Measurements from ENCODE around the gene ZNF530. TPM values are rescaled to one million over a fixed set of nuclear protein-coding genes. Genes with fewer than 3 reads are reported as not detected.

Gene ZNF530
- total RNA-seq, 6 experiments from 2014 or later = 2.3 to 4.5 (median 3.6) TPM

- Mint-ChIP-seq H3K4me3 (no peak overlapping the region), H3K27me3 (ENCODE audit: insufficient read depth) (peaks cover 1% of the 10 kb centered on the region), H3K4me1 (ENCODE audit: low read depth) (peaks cover 3% of the 10 kb centered on the region), H3K9me3 (peaks cover 98% of the 10 kb centered on the region), H3K36me3 (ENCODE audit: low read depth) (peaks cover 87% of the 10 kb centered on the region), H3K27ac (no peak overlapping the region)
- TF ChIP-seq, protein P1, sequence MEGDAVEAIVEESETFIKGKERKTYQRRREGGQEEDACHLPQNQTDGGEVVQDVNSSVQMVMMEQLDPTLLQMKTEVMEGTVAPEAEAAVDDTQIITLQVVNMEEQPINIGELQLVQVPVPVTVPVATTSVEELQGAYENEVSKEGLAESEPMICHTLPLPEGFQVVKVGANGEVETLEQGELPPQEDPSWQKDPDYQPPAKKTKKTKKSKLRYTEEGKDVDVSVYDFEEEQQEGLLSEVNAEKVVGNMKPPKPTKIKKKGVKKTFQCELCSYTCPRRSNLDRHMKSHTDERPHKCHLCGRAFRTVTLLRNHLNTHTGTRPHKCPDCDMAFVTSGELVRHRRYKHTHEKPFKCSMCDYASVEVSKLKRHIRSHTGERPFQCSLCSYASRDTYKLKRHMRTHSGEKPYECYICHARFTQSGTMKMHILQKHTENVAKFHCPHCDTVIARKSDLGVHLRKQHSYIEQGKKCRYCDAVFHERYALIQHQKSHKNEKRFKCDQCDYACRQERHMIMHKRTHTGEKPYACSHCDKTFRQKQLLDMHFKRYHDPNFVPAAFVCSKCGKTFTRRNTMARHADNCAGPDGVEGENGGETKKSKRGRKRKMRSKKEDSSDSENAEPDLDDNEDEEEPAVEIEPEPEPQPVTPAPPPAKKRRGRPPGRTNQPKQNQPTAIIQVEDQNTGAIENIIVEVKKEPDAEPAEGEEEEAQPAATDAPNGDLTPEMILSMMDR (IDR thresholded peaks at IDR 0.05) = no peak
- no peak for DNase-seq
Measured at GRCh38 chr19:57572415-57572947, 27.2 kb upstream of the ZNF530 start.

GRCh38 chr19:57576661-57577060 lies 23.0 kb upstream of the ZNF530 start:
- peaks cover 11% of the 10 kb centered on the region for H3K4me1 Mint-ChIP-seq (ENCODE audit: low read depth)
- H3K36me3 Mint-ChIP-seq (ENCODE audit: low read depth) = peaks cover 66% of the 10 kb centered on the region
- H3K27ac Mint-ChIP-seq = no peak overlapping the region
- no peak overlapping the region; the same call in 1 of the 2 replicates for H3K4me3 Mint-ChIP-seq
- H3K9me3 Mint-ChIP-seq = peaks cover 67% of the 10 kb centered on the region
- peaks cover 1% of the 10 kb centered on the region for H3K27me3 Mint-ChIP-seq (ENCODE audit: insufficient read depth)
- TF ChIP-seq, protein P1 (IDR thresholded peaks at IDR 0.05) = no peak
- DNase-seq = no peak

GRCh38 chr19:57578487-57579205 lies 21.0 kb upstream of the ZNF530 start, which contains the start of gene ZNF416:
TSS of gene ZNF416 (minus strand) at chr19:57578911. CDS start at chr19:57578704, 207 bp downstream.
- Mint-ChIP-seq H3K36me3 (ENCODE audit: low read depth) (peaks cover 47% of the 10 kb centered on the region), H3K4me3 (peak within 1 kb of the TSS; percentile 89), H3K9me3 (peaks cover 56% of the 10 kb centered on the region), H3K4me1 (ENCODE audit: low read depth) (peaks cover 11% of the 10 kb centered on the region), H3K27me3 (ENCODE audit: insufficient read depth) (peaks cover 4% of the 10 kb centered on the region), H3K27ac (peak within 1 kb of the TSS; percentile 52)
- TF ChIP-seq, protein P1 (IDR thresholded peaks at IDR 0.05) = peak; percentile 41; the same call in 1 of the 2 replicates
- DNase-seq = peak; percentile 97

- Mint-ChIP-seq H3K36me3 (ENCODE audit: low read depth) (peaks cover 22% of the 10 kb centered on the region), H3K4me1 (ENCODE audit: low read depth) (peaks cover 32% of the 10 kb centered on the region), H3K4me3 (no peak overlapping the region), H3K27me3 (ENCODE audit: insufficient read depth) (peaks cover 4% of the 10 kb centered on the region; the same call in 1 of the 2 replicates), H3K27ac (no peak overlapping the region), H3K9me3 (peaks cover 38% of the 10 kb centered on the region)
- DNase-seq = no peak
- TF ChIP-seq, protein P1 (IDR thresholded peaks at IDR 0.05) = no peak
Measured at GRCh38 chr19:57583104-57583520, 16.6 kb upstream of the ZNF530 start.

GRCh38 chr19:57583521-57584416 lies 15.9 kb upstream of the ZNF530 start, which contains the start of gene ZIK1:
TSS of gene ZIK1 (plus strand) at chr19:57584145. CDS start at chr19:57584357, 212 bp downstream.
- Mint-ChIP-seq H3K27me3 (ENCODE audit: insufficient read depth) (peaks cover 4% of the 10 kb centered on the region; the same call in 1 of the 2 replicates), H3K9me3 (peaks cover 37% of the 10 kb centered on the region), H3K4me3 (peak within 1 kb of the TSS; percentile 91), H3K36me3 (ENCODE audit: low read depth) (peaks cover 23% of the 10 kb centered on the region), H3K27ac (peak within 1 kb of the TSS; percentile 73), H3K4me1 (ENCODE audit: low read depth) (peaks cover 30% of the 10 kb centered on the region)
- DNase-seq = peak; percentile 79
- TF ChIP-seq, protein P1 (IDR thresholded peaks at IDR 0.05) = no peak; the same call in 1 of the 2 replicates
